K562 (cell line): Measurements from ENCODE around the gene FAM168B. TPM values are rescaled to one million over a fixed set of nuclear protein-coding genes. Genes with fewer than 3 reads are reported as not detected.

Experiments used
- ATAC-seq: fragments of 200-7000 bp; cut with Tn5 transposase; 3 replicates; pipeline ENCODE4 v1.9.1; 2020; ENCODE audit warnings: moderate library complexity
- BruUV-seq: library from RNA; stranded (reverse); fragments of 400-500 nt; replicated peaks from 2 replicates; lab custom pipeline; 2021; lab: Mats Ljungman, UMichigan
- CTCF ChIA-PET: fragments of 300-600 bp; formaldehyde crosslinking; extraction: SDS; loops from one replicate; lab custom pipeline; 2021; ENCODE audit warnings: low intra/inter-chr PET ratio; lab: Yijun Ruan, JAX
- POLR2A ChIA-PET: fragments of 300-600, 350-650 bp; sonication (Branson Sonifier 250); formaldehyde crosslinking; extraction: SDS; loops from one replicate; lab custom pipeline; 2021; ENCODE audit warnings: antibody characterized with exemption, inconsistent platforms; lab: Yijun Ruan, JAX
- DNase-seq, 4 experiments: peaks; one replicate each; pipeline versions ENCODE4 v3.0.0 to v3.0.0-alpha.2; 2011 to 2018; ENCODE audit warnings: low spot score in 3 of 4, mixed read lengths in 3 of 4; ENCODE audit errors: extremely low read depth in 1 of 4
- FAIRE-seq: peaks from 2 replicates; lab custom pipeline; 2011; peaks lifted over from hg19 to GRCh38; lab: Jason Lieb, UNC
- H2AFZ ChIP-seq: 2 replicates; pipeline ENCODE4 v1.6.0; 2011; ENCODE audit warnings: low read depth, low read length, control low read depth, inconsistent platforms
- H3K27ac ChIP-seq: fragments of 200-600 bp; 3 replicates; pipeline ENCODE4 v1.8.0; 2011; ENCODE audit warnings: low read depth, mild to moderate bottlenecking, control low read depth, inconsistent platforms, low read length, moderate library complexity, mixed read lengths; ENCODE audit errors: extremely low read depth
- H3K27me3 ChIP-seq, 2 experiments: fragments of 300-600 bp in 1 of 2; 2 replicates in 1 of 2; 3 replicates in 1 of 2; pipeline versions ENCODE4 v1.6.0 to v1.8.0; 2011; ENCODE audit warnings: inconsistent platforms in 2 of 2, low read length in 2 of 2, mild to moderate bottlenecking in 1 of 2, mixed read lengths in 1 of 2, moderate library complexity in 1 of 2; ENCODE audit not compliant: control insufficient read depth in 2 of 2, insufficient read depth in 2 of 2
- H3K36me3 ChIP-seq: fragments of 300-600 bp; 3 replicates; pipeline ENCODE4 v1.8.0; 2011; ENCODE audit warnings: mild to moderate bottlenecking, low read length, inconsistent platforms; ENCODE audit not compliant: control insufficient read depth, insufficient read depth
- H3K4me1 ChIP-seq, 2 experiments: fragments of 200-600 bp in 1 of 2; replicated peaks in 1 of 2; 2 replicates in 1 of 2; 3 replicates in 1 of 2; pipeline versions ENCODE4 v1.5.1 to v1.8.0; 2011; ENCODE audit warnings: inconsistent platforms in 2 of 2, low read length in 2 of 2, mild to moderate bottlenecking in 1 of 2, mixed read lengths in 1 of 2, moderate library complexity in 1 of 2; ENCODE audit not compliant: control insufficient read depth in 2 of 2, insufficient read depth in 2 of 2
- H3K4me2 ChIP-seq: 2 replicates; pipeline ENCODE4 v1.6.1; 2011; ENCODE audit warnings: low read length, control low read depth, inconsistent platforms, mixed read lengths; ENCODE audit not compliant: insufficient read depth
- H3K4me3 ChIP-seq: fragments of 200-600 bp; sonication (generic), shearing (Covaris generic); 2 replicates; pipeline ENCODE4 v1.5.1; 2016; ENCODE audit warnings: control low read depth, inconsistent platforms
- H3K79me2 ChIP-seq: fragments of 200-600 bp; 3 replicates; pipeline ENCODE4 v1.8.0; 2011; ENCODE audit warnings: low read length, inconsistent platforms; ENCODE audit not compliant: control insufficient read depth, insufficient read depth
- H3K9ac ChIP-seq, 2 experiments: 2 replicates each; pipeline versions ENCODE4 v1.6.0 to v1.6.1; 2011; ENCODE audit warnings: low read depth in 2 of 2, low read length in 2 of 2, control low read depth in 1 of 2, inconsistent platforms in 1 of 2, mild to moderate bottlenecking in 1 of 2, mixed read lengths in 1 of 2; ENCODE audit not compliant: insufficient read depth in 1 of 2
- H3K9me1 ChIP-seq: one replicate; pipeline ENCODE4 v1.6.0; 2011; ENCODE audit warnings: inconsistent platforms, mild to moderate bottlenecking, low read length, moderate library complexity; ENCODE audit not compliant: control insufficient read depth, insufficient read depth
- H3K9me3 ChIP-seq: replicated peaks from 2 replicates; pipeline ENCODE4 v1.5.1; 2011; ENCODE audit warnings: low read depth, low read length, inconsistent platforms; ENCODE audit not compliant: control insufficient read depth, insufficient read depth
- H4K20me1 ChIP-seq: replicated peaks from 2 replicates; pipeline ENCODE4 v1.6.1; 2011; ENCODE audit warnings: low read length, inconsistent platforms, mixed read lengths; ENCODE audit not compliant: control insufficient read depth, insufficient read depth
- CBFA2T3 ChIP-seq: fragments of 450-650 bp; IDR thresholded peaks from 2 replicates; pipeline ENCODE4 v1.6.1; 2017
- CHD1 ChIP-seq: fragments of 200-600 bp; sonication (generic); IDR thresholded peaks from one replicate; pipeline ENCODE4 v1.6.1; 2012; ENCODE audit warnings: mild to moderate bottlenecking, moderate library complexity, low read length, inconsistent platforms
- E2F6 ChIP-seq, 2 experiments: IDR thresholded peaks; 2 replicates each; pipeline ENCODE4 v1.6.1; 2011; ENCODE audit warnings: borderline replicate concordance in 1 of 2, control low read depth in 1 of 2, low read depth in 1 of 2, low read length in 1 of 2, mild to moderate bottlenecking in 1 of 2, mixed read lengths in 1 of 2, moderate library complexity in 1 of 2; ENCODE audit not compliant: insufficient read depth in 1 of 2, insufficient read length in 1 of 2, poor library complexity in 1 of 2, severe bottlenecking in 1 of 2; ENCODE audit errors: extremely low read depth in 1 of 2
- FOSL1 ChIP-seq: fragments of 200-800 bp; sonication (Bioruptor generic); conservative IDR thresholded peaks from 2 replicates; pipeline ENCODE4 v1.6.1; 2016; ENCODE audit warnings: missing genetic modification characterization, missing compliant biosample characterization
- GTF2F1 ChIP-seq: IDR thresholded peaks from 2 replicates; pipeline ENCODE4 v1.6.1; 2011; ENCODE audit warnings: low read depth, low read length, improper control_type of control experiment
- NCOA4 ChIP-seq: fragments of 450-650 bp; IDR thresholded peaks from 2 replicates; pipeline ENCODE4 v1.6.1; 2018; ENCODE audit warnings: mild to moderate bottlenecking; ENCODE audit not compliant: partially characterized antibody
- SP2 ChIP-seq: IDR thresholded peaks from 2 replicates; pipeline ENCODE4 v1.6.1; 2011; ENCODE audit warnings: mild to moderate bottlenecking, low read depth, low read length, moderate library complexity; ENCODE audit not compliant: poor library complexity, severe bottlenecking; ENCODE audit errors: extremely low read depth
- SPI1 ChIP-seq: IDR thresholded peaks from 2 replicates; pipeline ENCODE4 v1.6.1; 2011; ENCODE audit warnings: low read depth, low read length, control low read depth, borderline replicate concordance
- TCF3 ChIP-seq: sonication (generic); formaldehyde crosslinking; IDR thresholded peaks from 2 replicates; pipeline ENCODE4 v1.4.0; 2020; ENCODE audit warnings: mild to moderate bottlenecking, missing genetic modification reagents
- WGBS: fragments of 100-300 bp; shearing (Covaris generic); methylation state at CpG from one replicate; pipeline ENCODE4 v1.1.6; 2016; ENCODE audit warnings: low coverage, mixed read lengths; ENCODE audit not compliant: insufficient coverage; ENCODE audit errors: missing lambda C conversion rate; 5-methylcytosine and 5-hydroxymethylcytosine counted together
- in situ Hi-C: fragments of 300-500 bp; cut with MboI; formaldehyde crosslinking; loops from 4 replicates; pipeline ENCODE4 v1.15.0; 2018; ENCODE audit warnings: inconsistent platforms, mixed read lengths
- intact Hi-C: fragments of 100-400 bp; cut with micrococcal nuclease; formaldehyde crosslinking; loops from 2 replicates; pipeline ENCODE4 v1.14.2; 2022
- polyA plus RNA-seq, 8 experiments: library from polyadenylated mRNA; depleted of rRNA in 4 of 8; stranded (reverse) in 5 of 8; unstranded in 3 of 8; fragments of >200 nt; fragmentation: Nextera tagmentation in 2 of 8; fragmentation: Illumina TruSeq in 1 of 8; extraction: Ambion mirVana in 2 of 8; extraction: Trizol in 1 of 8; gene quantifications; 2 replicates each; pipeline versions ENCODE4 v1.2.1 to v1.2.3, GENCODE V29; 2011 to 2014; ENCODE audit warnings: inconsistent platforms in 1 of 8, missing spikeins in 1 of 8
- total RNA-seq, 7 experiments: library from RNA; depleted of rRNA in 6 of 7; stranded (reverse); fragments of >200 nt in 6 of 7; fragmentation: Illumina TruSeq in 2 of 7; extraction: Trizol in 2 of 7; gene quantifications; 2 replicates each; pipeline versions ENCODE4 v1.2.1 to v1.2.3, GENCODE V29; 2011 to 2021; ENCODE audit warnings: low replicate concordance in 1 of 7
- TF ChIP-seq, protein P1 (sequence below): sonication (generic); formaldehyde crosslinking; IDR thresholded peaks from 2 replicates; pipeline ENCODE4 v1.8.0; 2022; ENCODE audit warnings: missing genetic modification reagents, mild to moderate bottlenecking, moderate library complexity, borderline replicate concordance

FAM168B gene
- total and polyA plus RNA-seq, 9 of the 15 experiments (the other 6 are each of a cell fraction or from before 2014, with no cell fraction given) = 3.3 to 76.0 (median 46.1) TPM

DNA sequence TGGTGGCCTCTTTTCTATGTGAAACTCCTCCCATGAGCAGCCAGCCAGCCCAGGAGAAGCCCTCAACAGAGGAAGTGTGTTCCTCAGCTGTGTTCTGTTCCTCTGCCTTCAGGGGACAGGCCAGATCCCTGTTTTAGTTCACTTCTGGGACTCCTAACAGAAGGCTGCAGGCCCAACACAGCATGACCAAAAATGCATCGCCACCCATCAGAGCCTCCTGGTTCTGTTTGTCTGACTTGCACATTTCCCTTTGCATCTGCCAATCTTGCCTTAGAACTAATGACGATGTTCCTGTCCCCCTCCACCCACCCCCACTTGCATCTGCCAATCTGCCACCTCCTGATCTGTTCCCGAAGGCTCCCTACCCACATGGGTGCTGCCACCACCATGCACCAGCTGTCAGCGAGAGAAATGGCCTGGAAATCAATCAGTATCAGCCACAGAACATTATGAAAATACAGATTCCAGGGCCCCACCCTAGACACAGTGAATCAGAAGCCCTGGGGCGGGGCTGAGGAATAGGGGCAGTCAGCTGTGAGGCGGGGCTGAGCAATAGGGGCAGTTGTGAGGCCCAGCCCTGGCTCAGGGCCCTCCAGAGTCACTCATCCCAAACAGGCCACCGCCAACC is 51.0 kb downstream of the FAM168B start:
- FAIRE-seq (peak; percentile 23), ATAC-seq (peak; percentile 55), DNase-seq (peak; percentile 22 to 53 (median 42))
- H3K4me3 ChIP-seq = no peak overlapping the region
- no peak overlapping the region for H3K9ac ChIP-seq
- no peaks in the 10 kb centered on the region for H3K79me2 ChIP-seq
- no peaks in the 10 kb centered on the region for H3K9me3 ChIP-seq
- no peak overlapping the region for H3K27ac ChIP-seq
- intact Hi-C loops (no loop called here), in situ Hi-C loops (no loop called here)
- no TSS peak for BruUV-seq
- peaks cover 6% of the 10 kb centered on the region for H4K20me1 ChIP-seq
- H3K27me3 ChIP-seq = peaks cover 0 to 3% of the 10 kb centered on the region in 2 experiments; a peak in 1 of 5 replicates
- H3K9me1 ChIP-seq = peaks cover 4% of the 10 kb centered on the region
- 49% methylated on average over 7 of the region's 7 CpGs for WGBS
- peaks cover 2 to 29% of the 10 kb centered on the region in 2 experiments; a peak in 4 of 5 replicates for H3K4me1 ChIP-seq
- H2AFZ ChIP-seq = no peak overlapping the region
- H3K36me3 ChIP-seq = peaks cover 8% of the 10 kb centered on the region; the same call in 2 of the 3 replicates
- ChIA-PET POLR2A (no interaction called here), CTCF (no interaction called here)
- no peak overlapping the region for H3K4me2 ChIP-seq
- no peak for TF ChIP-seq E2F6 (IDR thresholded peaks at IDR 0.05; ENCODE audit: borderline replicate concordance in 1 of 2, extremely low read depth in 1 of 2, insufficient read depth in 1 of 2, insufficient read length in 1 of 2, low read depth in 1 of 2, low read length in 1 of 2, poor library complexity in 1 of 2, severe bottlenecking in 1 of 2)
- TF ChIP-seq SP2 = no peak
- TF ChIP-seq GTF2F1 = no peak
- no peak for TF ChIP-seq TCF3 (CRISPR knock-in tag)
- TF ChIP-seq NCOA4 = no peak
- TF ChIP-seq FOSL1 (tag) = no peak
- 0 out of 2 replicates have a peak, but pooled peaks have one; percentile 2 for TF ChIP-seq SPI1
- TF ChIP-seq CHD1 = no peak
- TF ChIP-seq, protein P1, sequence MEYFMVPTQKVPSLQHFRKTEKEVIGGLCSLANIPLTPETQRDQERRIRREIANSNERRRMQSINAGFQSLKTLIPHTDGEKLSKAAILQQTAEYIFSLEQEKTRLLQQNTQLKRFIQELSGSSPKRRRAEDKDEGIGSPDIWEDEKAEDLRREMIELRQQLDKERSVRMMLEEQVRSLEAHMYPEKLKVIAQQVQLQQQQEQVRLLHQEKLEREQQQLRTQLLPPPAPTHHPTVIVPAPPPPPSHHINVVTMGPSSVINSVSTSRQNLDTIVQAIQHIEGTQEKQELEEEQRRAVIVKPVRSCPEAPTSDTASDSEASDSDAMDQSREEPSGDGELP (CRISPR knock-in tag) = peak; percentile 40; the same call in 1 of the 2 replicates
- peak; percentile 46 for TF ChIP-seq CBFA2T3
- TF ChIP-seq, all 486 proteins: peak for 3
